ENCODE data around the gene MYO3B. TPM values are rescaled to one million over a fixed set of nuclear protein-coding genes. Genes with fewer than 3 reads are reported as not detected.
A peak's percentile ranks its signal among the peaks of the same experiment; 100 is the strongest.

The MYO3B gene
- total RNA-seq, 1 donor from 2014 or later = 0.17 TPM

DNA sequence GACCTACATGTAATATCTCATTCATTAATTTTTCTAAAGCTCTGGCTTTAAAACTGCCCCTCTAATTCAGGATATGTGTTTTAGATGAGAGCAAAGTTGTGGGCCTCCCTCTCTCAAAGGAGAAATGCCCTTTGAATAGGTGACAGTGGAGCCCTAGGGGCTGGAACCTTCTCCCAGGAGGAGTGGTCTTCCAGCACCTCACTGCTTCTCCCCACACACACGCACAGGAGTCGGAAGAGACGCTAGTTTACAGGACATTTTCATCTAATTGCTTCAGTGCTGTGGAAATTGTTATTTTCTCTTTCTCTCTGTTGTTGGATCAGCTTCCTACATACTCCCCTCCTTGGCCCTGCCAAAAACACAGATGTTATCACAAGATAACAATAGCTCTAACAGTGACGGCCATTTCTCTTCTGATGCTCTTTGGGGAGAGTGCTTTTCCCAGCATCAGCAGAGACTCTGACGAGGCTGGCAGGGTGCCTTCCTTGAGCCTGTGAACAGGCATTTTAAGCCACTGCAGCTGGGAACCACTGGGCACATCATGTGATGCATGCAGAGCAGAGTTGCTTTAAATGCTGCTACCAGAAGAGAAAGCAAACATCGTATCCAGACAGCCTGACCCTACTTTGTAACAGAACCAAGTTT lies 327.8 kb downstream of the MYO3B start:
- H3K9me3 ChIP-seq = no peaks in the 10 kb centered on the region
- no peaks in the 10 kb centered on the region for H3K27me3 ChIP-seq
- TF ChIP-seq, protein P1, sequence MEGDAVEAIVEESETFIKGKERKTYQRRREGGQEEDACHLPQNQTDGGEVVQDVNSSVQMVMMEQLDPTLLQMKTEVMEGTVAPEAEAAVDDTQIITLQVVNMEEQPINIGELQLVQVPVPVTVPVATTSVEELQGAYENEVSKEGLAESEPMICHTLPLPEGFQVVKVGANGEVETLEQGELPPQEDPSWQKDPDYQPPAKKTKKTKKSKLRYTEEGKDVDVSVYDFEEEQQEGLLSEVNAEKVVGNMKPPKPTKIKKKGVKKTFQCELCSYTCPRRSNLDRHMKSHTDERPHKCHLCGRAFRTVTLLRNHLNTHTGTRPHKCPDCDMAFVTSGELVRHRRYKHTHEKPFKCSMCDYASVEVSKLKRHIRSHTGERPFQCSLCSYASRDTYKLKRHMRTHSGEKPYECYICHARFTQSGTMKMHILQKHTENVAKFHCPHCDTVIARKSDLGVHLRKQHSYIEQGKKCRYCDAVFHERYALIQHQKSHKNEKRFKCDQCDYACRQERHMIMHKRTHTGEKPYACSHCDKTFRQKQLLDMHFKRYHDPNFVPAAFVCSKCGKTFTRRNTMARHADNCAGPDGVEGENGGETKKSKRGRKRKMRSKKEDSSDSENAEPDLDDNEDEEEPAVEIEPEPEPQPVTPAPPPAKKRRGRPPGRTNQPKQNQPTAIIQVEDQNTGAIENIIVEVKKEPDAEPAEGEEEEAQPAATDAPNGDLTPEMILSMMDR (IDR thresholded peaks at IDR 0.05) = no peak
- peak overlapping the region; percentile 45 for H3K27ac ChIP-seq
- ATAC-seq (peak; percentile 57), DNase-seq (no peak)
- intact Hi-C loops (cut with DNase I) = no loop called here
- H3K4me3 ChIP-seq = no peak overlapping the region
- H3K36me3 ChIP-seq = no peaks in the 10 kb centered on the region
- peaks cover 10% of the 10 kb centered on the region for H3K4me1 ChIP-seq

DNA sequence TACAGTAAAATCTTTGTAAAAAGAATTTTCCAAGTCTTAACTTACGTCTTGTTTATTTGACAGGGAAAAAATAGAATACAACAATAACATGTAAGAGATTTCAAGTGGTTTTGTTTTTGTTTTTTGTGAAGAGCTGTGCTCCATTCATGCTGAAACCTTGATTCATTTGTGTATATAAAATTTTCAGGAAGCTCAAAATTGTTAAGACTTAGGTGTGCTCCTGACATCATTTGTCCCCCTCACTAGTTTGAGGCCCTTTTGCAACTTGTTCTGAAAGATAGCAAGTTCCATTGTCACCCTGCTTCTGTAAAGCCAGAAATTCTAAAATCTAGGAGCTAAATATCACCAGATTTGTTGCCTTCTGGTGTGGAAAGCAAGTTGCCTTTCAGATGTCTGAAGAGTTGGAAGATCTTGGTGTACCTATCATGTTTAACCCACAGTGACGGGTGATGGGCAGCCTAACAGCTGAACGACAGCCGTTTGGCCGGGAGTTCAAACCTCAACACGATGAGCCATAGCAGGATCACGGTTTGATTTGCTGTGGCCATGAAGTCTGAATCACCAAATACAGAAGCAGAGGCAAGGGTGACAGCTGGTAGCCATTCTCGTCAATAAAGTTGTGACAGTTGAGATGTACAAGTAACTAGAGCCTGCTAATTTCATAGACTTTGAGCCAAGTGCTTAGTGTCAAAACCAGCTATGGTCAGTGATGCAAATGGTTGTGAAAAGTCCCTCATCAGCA lies 331.7 kb downstream of the MYO3B start:
- intact Hi-C loops (cut with DNase I) = no loop called here

DNA sequence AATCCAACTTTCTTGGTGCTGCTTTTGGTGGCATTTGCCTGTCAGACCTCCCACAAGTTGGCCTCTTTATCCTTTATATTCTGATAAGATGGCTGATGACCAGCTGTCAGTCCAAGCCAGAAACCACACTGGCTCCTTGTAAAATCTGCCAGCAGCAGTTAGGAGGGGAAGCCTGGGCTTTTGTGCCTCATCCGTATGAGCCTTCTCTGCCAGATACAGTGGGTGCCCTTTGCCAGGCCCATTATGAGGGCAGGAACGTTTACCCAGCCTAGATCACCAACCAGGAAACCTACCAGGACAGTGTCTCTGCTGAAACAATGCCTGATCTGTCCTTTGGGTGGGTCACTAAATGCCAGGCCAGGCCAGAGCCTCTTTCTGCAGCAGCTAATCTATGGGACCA lies 334.3 kb downstream of the MYO3B start:
- Histone ChIP-seq H3K27me3 (no peaks in the 10 kb centered on the region), H3K36me3 (no peaks in the 10 kb centered on the region)
- intact Hi-C loops (cut with DNase I) = no loop called here

More for the DNA sequence above, 331.7 kb downstream of the MYO3B start:
- H3K4me1 ChIP-seq = peaks cover 10% of the 10 kb centered on the region
- DNase-seq (no peak), ATAC-seq (no peak)
- TF ChIP-seq, protein P1 (IDR thresholded peaks at IDR 0.05) = no peak
- H3K27ac ChIP-seq = no peak overlapping the region
- no peaks in the 10 kb centered on the region for H3K9me3 ChIP-seq
- no peaks in the 10 kb centered on the region for H3K27me3 ChIP-seq
- H3K4me3 ChIP-seq = no peak overlapping the region
- H3K36me3 ChIP-seq = no peaks in the 10 kb centered on the region

DNA sequence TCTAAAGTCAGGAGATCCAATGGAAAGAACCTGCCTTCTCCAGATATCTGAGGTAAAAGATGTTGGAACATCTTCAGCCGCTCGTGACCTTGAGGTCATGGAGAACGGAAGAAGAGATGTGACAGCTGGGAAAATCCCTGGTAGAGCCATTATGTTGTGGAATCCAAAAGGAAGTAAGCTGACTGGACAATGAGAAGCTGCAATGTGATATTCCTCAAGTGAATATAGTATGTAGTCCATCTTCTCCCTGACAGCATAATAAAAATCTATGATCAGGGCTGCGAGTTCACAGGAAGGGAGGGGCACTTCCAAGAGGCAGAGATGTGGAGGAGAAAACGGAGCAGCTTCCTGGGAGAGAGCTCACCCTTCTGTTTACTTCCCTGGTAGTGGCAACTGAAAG lies 336.2 kb downstream of the MYO3B start:
- intact Hi-C loops (cut with DNase I) = no loop called here
- Histone ChIP-seq H3K27ac (no peak overlapping the region), H3K4me1 (no peaks in the 10 kb centered on the region), H3K9me3 (no peaks in the 10 kb centered on the region), H3K27me3 (no peaks in the 10 kb centered on the region), H3K4me3 (no peak overlapping the region), H3K36me3 (no peaks in the 10 kb centered on the region)
- DNase-seq = no peak
- TF ChIP-seq, protein P1 (IDR thresholded peaks at IDR 0.05) = no peak
- no peak for ATAC-seq

More for the DNA sequence above, 334.3 kb downstream of the MYO3B start:
- TF ChIP-seq, protein P1 (IDR thresholded peaks at IDR 0.05) = no peak
- H3K4me1 ChIP-seq = no peaks in the 10 kb centered on the region
- no peak overlapping the region for H3K27ac ChIP-seq
- ATAC-seq = no peak
- no peaks in the 10 kb centered on the region for H3K9me3 ChIP-seq
- no peak for DNase-seq
- H3K4me3 ChIP-seq = no peak overlapping the region

DNA sequence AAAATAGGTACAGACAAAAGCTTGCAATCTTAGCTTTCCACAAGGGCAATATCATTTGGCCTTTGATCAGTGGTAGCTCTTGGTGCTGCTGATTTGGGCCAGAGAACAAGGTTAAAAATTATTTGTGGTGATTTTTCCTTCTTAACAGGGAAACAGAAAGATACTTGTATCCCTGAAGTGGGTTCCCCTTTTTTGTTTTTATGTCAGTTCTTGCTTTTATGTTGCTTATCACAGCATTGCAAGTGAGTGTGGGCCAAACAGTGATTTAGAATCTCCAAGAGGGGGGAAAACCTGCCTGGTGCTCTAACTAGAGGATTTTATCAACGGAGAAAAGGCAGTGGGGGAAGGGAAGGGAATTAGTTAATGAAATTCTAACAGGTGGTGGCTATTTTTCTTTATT lies 339.6 kb downstream of the MYO3B start:
- Histone ChIP-seq H3K4me1 (no peaks in the 10 kb centered on the region), H3K27me3 (no peaks in the 10 kb centered on the region), H3K36me3 (no peaks in the 10 kb centered on the region), H3K27ac (no peak overlapping the region), H3K4me3 (no peak overlapping the region), H3K9me3 (no peaks in the 10 kb centered on the region)
- TF ChIP-seq, protein P1 (IDR thresholded peaks at IDR 0.05) = no peak
- DNase-seq = no peak
- ATAC-seq = no peak
- intact Hi-C loops (cut with DNase I) = no loop called here

Measured in upper lobe of right lung (tissue), 1 donor.